Endothelial cell of hepatic sinusoid (primary cell): ENCODE results near the gene MYBBP1A.
"Not testable (repeated sequence)": the region's sequence is repeated elsewhere in the genome, so short reads cannot be mapped to it uniquely, and the experiment has no call there.

Experiments
- in situ Hi-C: cut with HindIII; loops from 2 replicates; pipeline ENCODE4 v1.10.0; 2017; ENCODE audit warnings: low sequenced_read_pairs

The MYBBP1A gene

DNA sequence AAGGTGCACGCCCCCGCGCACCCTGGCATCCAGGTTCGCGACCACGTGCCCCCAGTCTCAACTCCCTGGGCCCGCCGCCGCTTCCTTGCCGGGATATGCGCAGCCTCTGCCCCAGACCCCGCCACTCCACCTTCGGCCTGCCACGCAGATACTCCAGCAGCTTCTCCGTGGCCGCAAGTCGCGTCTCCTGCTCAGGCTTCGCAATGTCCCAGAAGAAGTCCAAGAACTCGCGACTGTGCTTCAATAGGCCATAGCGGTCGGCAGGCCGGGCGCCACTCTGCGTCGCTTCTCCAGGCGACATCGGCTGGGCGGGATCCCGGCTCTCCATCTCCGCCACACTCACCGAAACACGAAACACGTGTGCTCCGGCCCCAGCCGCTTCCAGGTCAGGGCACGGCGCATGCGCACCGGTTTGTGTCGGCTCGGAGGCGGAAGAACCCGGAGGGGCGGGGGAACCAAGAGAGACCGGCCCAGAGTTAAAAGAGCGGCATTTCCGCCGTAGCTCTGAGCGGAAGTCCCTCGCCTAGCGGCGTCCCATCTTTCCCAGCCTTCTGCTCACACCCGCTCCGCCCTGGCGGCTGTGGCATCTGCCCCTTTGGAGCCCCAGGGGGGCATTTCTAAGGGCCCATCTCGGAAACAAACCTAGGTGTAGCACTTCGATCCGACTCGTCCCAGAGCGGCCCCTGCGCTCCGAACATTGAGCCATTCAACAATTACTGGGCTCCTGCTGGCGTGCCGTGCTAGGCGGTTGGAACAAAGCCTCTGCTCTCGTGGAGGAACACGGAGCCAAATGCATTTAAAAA, at the start of gene MYBBP1A:
Gene MYBBP1A (minus strand): TSS at position 388 of the 803 bp plus-strand sequence. CDS start 60 bp downstream, at position 328.
- in situ Hi-C loops: loop anchor here (5.0 kb wide), 1 partner anchor 103 kb away; no protein-coding TSS in a partner anchor

DNA sequence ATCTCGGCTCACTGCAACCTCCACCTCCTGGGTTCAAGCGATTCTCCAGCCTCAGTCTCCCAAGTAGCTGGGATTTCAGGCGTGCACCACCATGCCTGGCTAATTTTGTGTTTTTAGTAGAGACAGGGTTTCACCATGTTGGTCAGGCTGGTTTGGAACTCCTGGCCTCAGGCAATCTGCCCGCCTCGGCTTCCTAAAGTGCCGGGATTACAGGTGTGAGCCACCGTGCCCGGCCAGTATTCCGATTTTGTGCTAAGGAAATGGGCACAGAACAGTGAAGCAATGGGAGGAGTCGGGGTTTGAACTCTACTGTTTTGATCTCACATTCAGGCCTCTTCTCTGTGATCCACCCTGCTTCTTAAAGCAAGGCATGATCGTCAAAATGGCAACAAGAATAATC, 49.6 kb upstream of the MYBBP1A start:
- in situ Hi-C loops: not testable (repeated sequence)

DNA sequence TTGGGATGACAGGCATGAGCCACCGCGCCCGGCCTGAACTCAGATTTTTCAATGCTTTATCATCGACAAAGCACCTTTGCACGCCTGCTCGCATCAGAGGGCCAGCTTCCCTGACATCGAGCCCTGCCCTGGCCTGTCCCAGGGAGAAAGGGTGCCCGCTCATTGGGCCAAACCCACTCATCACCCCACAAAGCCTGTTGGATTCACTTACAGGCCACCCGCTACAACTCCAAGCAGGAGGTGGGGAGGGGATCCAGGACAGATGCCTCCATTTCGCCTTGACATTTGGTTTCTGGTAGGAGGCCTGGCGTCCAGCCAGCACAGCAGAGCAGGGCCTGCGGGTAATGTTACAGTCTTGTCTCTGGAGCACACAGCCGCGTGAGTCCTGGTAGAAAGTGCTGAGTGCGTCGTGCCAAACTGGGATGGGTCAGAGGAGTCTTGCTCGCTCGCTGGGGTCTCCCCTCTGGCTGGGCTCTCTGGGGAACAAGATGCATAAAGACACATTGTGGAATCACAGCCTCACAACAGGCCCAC, 49.0 kb upstream of the MYBBP1A start:
- in situ Hi-C loops: no loop called here

- in situ Hi-C loops: no loop called here
Measured at GRCh38 chr17:4602041-4602440, 46.9 kb upstream of the MYBBP1A start.

GRCh38 chr17:4601326-4601725, 46.1 kb upstream of the MYBBP1A start:
- in situ Hi-C loops: no loop called here

DNA sequence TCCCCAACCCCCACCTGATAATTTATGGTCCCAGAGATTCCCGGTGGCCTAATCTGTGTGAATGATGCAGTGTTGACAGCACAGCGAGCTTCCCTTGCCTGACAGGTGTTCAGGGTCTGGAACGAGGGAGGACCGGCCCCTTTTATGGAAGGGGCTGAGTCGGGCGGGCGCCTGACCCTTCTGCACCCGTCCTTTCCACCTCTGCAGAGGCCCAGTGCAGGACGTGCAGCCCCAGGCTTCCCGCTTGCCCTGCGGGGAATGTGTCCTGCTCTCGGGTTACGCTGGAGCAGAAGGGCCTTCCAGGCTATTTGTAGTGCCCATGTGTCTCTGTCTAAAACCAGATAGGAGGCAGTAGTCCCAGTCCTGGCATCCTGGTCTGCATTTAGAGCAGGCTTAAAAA, 45.4 kb upstream of the MYBBP1A start:
- in situ Hi-C loops: no loop called here

DNA sequence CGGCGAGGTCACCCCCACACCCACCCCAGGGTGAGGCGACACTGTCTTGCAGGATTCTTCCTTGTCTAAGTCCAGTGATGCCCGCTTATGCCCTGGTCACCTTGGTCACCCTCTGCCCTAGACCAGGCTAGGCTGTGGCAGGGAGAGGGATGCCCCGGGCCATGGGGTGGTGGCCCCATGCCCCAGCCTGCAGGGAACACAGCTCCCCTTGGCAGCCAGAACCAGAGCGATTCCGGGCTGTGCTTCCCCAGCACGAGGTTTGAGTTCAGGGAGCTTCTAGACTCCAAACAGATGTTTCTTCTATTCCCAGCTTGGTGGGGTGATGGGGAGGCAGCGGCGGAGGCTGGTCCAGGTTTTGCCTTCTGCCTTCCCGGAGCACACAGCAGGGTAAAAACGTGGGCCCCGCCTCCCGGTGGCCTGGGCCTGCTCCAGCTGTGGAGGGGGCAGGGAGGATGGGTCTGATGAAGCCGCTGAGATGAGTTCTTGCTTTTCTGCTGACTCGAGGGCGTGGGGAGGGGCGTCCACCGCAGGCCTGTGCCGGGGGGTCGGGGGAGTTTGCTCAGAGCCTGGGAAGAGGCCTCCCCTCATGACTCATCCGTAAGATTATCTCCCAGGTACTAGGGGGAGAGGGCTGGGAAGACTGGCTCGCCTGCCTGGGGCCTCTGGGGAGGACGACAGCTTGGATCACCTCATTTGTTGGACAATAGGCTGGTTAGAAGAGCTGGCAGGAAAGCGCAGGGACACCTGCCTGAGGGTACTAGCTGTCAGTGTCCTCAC, 44.5 kb upstream of the MYBBP1A start:
- in situ Hi-C loops: no loop called here

DNA sequence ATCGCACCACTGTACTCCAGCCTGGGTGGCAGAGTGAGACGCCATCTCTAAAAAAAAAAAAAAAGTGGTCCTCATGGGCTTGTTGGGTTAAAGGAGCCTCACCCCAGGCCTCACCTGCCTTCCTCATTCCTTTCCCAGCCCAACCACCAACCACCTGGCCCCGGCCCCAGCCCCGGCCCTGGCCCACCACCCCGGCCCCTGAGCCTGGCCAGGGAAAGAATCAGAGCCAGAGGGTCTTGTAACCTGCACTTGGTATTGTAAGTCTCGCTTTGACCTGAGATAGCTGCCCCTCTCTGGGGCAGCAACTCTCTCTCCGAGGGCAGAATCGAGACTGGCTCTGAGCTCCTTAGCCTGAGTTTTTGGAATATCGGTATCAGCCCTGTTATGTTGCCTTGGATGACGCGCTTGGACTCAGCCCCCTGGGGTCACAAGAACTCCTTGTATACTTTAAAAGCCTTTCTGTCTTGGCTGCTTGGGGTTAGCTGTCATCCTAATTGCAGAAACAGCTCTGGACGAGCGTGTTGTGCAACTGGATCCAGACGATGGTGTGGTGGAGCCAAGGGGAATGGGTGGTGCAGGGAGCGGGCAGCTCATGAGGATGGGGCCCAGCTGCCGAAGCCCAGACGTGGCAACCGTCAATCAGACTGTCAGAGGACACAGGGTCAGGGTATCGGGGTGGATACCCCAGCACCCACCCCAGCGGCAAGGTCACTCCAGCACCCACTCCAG, 43.8 kb upstream of the MYBBP1A start:
- in situ Hi-C loops: no loop called here

DNA sequence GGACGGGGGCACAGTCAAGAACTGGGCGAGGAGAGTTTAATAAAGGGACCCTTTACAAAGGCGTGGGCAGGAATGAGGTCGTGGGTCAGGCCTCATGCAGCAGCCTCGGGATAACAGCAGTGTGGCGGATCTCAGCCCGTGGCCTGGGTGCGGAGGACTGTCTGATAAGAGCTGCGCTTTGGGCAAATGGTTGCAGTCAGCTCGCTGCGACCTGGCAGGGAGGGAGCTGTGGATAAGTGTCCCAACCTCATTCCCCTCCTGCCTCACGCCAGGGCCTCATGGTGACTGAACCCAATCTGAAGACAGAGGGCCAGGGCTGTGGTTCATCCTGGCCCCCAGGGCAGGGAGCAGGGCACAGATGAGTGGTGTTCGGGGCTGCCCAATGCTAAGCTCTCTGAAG, 42.8 kb upstream of the MYBBP1A start:
- in situ Hi-C loops: no loop called here

GRCh38 chr17:4596636-4597380, 41.6 kb upstream of the MYBBP1A start:
- in situ Hi-C loops: no loop called here

GRCh38 chr17:4595685-4596342, 40.6 kb upstream of the MYBBP1A start:
- in situ Hi-C loops: not testable (repeated sequence)

- in situ Hi-C loops: no loop called here
Measured at GRCh38 chr17:4594931-4595684, 39.9 kb upstream of the MYBBP1A start.

GRCh38 chr17:4594406-4594805, 39.2 kb upstream of the MYBBP1A start:
- in situ Hi-C loops: no loop called here

DNA sequence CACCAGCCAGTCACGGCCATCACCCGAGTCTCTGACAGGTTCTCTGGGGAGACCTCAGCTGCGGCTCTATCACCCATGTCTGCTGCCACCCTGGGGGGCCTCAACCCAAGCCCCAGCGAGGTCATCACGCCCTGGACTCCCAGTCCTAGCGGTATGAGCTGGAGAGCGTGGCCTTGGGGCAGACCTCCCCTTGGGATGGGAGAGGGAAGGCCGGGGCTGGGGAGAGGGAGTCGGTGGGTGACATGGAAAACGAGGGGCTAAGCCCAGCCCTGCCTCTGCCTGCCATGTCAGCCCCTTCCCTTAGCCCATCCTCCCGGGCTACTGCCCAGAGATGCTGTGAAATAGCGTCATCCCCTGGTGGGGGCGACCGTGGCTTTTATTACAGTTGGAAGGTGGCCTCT, 37.8 kb upstream of the MYBBP1A start:
- in situ Hi-C loops: no loop called here

GRCh38 chr17:4592240-4593005, 37.2 kb upstream of the MYBBP1A start:
- in situ Hi-C loops: no loop called here

GRCh38 chr17:4591529-4591928, 36.3 kb upstream of the MYBBP1A start:
- in situ Hi-C loops: no loop called here

DNA sequence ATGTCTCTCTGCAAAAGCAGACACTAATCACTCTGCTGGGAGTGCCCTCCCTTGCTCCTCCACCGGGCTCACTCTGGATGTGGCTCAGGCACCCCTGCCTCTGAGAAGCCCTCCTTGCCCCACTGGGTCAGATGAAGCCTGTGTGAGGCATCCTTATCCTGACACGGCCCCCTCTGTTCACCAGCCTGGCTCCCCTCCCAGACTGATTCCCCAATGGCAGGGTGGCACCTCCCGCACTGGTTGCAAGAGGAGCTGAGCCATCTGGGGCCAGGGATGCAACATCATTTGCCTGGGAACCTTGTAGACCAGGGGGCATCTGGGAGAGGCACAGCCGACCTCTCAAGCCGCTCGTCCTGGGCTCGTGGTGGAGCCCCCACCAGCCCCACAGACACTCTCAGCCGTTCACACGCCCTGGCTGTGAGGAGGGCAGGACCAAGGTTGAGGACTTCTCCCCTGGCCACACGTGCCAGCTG, 35.8 kb upstream of the MYBBP1A start:
- in situ Hi-C loops: no loop called here

DNA sequence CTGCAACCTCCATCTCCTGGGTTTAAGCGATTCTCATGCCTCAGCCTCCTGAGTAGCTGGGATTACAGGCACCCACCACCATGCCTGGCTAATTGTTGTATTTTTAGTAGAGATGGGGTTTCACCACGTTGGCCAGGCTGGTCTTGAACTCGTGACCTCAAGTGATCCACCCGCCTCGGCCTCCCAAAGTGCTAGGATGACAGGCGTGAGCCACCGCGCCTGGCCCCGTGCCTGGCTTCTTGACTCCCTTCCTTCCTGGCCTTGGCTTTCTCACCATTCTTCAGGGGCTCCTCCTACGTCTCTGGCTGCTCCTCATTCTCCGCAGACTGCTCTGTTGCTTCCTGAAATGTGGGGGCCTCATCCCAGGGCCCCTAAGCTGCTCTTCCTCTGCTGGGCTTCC, 34.9 kb upstream of the MYBBP1A start:
- in situ Hi-C loops: not testable (repeated sequence)
